Astrocyte (in vitro differentiated cells and primary cell): ENCODE results near the gene ARHGAP9.

ENCODE experiments used
- CTCF ChIP-seq: IDR thresholded peaks from 2 replicates; pipeline ENCODE4 v1.5.1; 2011; ENCODE audit warnings: low read depth, mild to moderate bottlenecking, inconsistent platforms, low read length, moderate library complexity; ENCODE audit not compliant: insufficient read depth
- EZH2 ChIP-seq: IDR thresholded peaks from 2 replicates; pipeline ENCODE4 v1.6.1; 2012; ENCODE audit warnings: mild to moderate bottlenecking, low read length, inconsistent platforms; ENCODE audit not compliant: insufficient read depth

DNA sequence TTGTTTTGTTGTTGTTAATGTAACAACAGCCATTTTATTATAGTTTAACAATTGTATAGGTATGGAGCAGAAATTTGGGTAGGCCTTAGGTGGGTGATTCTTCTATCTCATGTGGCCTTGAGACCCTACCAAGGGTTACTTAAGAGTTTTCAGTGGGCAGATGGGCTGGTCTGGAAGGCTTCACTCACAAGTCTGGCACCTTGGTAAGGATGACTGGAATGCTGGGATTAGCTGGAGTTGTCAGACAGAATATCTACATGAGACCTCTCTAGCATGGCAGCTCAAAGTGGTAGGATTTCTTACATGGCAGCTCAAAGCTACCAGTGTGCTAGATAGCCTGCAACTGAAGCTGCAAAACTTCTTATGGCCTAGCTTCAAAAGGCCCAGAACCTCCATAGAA is 6.0 kb upstream of the ARHGAP9 start:
- TF ChIP-seq EZH2 (no peak), CTCF (no peak)
